CD4-positive, alpha-beta T cell treated with Interleukin-4 for 1 hour (primary cell): Measurements from ENCODE around the gene ST7.
"Not testable (repeated sequence)": the region's sequence is repeated elsewhere in the genome, so short reads cannot be mapped to it uniquely, and the experiment has no call there.

Experiments
- DNase-seq, 2 donors: peaks; one replicate each; pipeline ENCODE4 v3.0.0-alpha.2; 2020 to 2022

ST7 gene

DNA sequence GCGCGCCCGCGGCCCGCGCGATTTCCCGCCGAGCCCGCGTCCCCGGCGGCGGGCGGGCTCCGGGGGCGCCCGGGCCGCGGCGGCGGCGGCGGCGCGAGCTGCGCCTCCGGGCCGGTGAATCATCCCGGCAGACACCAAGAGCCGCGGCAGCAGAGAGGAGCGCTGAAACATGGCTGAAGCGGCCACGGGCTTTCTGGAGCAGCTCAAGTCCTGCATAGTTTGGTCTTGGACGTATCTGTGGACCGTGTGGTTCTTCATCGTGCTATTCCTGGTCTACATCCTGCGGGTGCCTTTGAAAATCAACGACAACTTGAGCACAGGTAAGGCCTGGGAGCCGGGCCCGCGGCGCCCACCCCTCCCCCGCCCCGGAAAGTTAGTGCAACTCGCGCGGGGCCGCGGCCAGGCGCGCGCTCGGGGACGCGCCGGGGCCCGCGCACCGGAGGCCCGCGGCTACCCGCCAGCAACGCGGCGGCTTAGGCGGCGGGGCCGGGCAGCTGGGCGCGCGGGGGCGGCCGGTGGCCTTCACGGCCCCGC, at the start of gene ST7:
TSS of gene ST7 (plus strand) at position 130 of the 534 bp plus-strand sequence. CDS start at position 170, 40 bp downstream.
- peak; percentile 55 to 70 for DNase-seq

DNA sequence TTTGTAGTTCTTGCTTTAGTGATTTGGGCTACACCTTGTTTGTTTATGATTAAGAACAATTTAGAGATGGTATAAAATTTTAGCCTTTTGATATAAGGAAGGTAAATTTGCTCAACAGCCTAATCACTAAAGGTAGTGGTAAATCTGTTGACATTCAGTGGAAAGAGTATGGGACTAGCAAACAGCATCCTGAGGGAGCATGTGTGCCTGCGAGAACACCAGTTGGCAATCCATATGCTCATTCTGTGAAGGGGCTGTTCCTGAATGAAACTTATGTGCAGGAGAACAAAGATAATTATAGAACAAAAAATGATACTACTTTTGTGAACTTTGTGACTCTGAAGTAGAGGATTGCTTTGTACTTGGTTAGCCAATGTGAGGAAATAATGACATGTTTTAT, 46.9 kb upstream of the ST7 start:
- no peak for DNase-seq

GRCh38 chr7:116910383-116910782, 42.9 kb upstream of the ST7 start:
- no peak for DNase-seq

DNA sequence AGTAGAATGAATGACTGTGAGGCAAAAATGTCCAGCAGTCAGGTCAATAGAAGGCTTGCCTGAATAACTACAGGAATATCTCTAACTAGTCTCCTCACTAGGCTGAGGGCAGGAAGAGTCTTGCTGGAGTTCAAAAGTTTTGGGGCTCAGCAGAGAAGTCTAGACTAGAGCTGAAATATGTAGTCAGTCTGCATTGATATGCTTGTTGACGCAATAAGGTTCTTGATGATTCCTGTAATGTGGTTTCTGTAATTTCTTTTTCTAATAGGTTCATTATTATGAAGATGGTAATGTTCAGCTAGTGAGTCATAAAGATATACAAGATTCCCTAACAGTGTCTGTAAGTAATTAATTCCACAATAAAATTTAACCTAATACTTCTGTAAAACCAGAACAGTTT, 41.5 kb upstream of the ST7 start:
- DNase-seq: no peak

DNA sequence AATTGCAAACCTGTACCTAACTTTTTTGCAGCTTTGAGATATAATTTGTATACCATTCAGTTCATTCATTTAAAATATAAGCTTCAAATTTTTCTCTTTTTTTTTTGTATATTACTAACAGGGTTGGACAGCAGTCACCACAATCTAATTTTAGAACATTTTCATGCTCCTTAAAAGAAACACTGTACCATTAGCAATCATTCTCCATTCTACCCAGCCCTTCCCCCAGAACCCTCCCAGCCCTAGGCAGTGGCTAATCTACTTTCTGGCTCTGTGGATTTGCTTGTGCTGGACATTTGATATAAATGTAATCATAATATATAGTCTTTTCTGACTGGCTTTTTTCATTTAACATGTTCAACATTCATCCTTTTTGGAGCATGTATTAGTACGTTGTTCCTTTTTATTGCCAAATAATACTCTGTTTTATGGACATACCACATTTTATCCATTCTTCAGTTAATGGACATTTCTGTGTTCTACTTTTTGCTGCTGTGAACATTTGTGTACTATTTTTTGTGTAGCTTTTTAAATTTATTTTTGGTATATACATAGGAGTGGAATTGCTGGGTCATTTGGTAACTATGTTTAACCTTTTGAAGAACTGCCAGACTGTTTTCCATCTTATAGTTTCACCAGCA, 40.9 kb upstream of the ST7 start:
- DNase-seq: no peak

- DNase-seq: no peak
Observed at GRCh38 chr7:116918704-116919103, 34.6 kb upstream of the ST7 start.

DNA sequence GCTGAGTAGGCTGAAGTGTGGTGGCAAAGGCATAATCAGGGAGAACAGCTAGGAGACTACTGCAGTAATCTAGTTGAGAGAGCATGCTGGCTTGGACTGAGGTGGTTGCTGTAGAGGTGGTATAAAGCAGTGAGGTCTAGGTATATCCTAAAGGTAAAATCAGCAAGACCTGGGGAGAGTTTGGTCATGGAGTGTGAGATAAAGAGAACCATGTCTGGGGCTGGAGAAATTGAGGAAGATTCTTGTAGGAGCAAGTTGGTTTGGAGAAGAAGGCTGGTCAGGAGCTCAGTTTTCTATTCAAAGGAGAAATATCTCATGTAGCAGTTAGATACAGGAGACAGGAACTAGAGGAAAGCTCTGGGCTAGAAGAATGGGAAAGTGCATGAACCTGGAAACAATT, 32.9 kb upstream of the ST7 start:
- DNase-seq: no peak

GRCh38 chr7:116922545-116922944, 30.8 kb upstream of the ST7 start:
- no peak for DNase-seq

DNA sequence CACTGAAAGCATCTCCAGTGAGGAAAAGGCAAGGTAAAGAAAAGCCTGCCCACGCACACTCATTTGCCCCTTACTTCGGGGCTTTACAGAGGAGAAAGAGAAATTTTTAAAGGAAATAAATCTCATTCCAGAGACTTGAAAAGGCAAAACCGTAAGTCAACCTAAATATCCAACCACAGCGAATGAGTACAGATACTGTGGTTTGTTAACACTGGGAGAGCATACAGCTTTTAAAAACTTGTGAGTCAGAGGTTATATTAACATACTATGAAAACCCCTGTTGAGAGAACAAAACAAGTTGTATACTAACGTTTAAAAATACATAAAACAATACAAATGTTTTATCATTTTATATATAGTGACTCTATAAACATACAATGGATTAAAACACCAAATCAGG, 28.6 kb upstream of the ST7 start:
- DNase-seq: no peak

- DNase-seq: no peak
Observed at GRCh38 chr7:116929021-116929420, 24.3 kb upstream of the ST7 start.

DNA sequence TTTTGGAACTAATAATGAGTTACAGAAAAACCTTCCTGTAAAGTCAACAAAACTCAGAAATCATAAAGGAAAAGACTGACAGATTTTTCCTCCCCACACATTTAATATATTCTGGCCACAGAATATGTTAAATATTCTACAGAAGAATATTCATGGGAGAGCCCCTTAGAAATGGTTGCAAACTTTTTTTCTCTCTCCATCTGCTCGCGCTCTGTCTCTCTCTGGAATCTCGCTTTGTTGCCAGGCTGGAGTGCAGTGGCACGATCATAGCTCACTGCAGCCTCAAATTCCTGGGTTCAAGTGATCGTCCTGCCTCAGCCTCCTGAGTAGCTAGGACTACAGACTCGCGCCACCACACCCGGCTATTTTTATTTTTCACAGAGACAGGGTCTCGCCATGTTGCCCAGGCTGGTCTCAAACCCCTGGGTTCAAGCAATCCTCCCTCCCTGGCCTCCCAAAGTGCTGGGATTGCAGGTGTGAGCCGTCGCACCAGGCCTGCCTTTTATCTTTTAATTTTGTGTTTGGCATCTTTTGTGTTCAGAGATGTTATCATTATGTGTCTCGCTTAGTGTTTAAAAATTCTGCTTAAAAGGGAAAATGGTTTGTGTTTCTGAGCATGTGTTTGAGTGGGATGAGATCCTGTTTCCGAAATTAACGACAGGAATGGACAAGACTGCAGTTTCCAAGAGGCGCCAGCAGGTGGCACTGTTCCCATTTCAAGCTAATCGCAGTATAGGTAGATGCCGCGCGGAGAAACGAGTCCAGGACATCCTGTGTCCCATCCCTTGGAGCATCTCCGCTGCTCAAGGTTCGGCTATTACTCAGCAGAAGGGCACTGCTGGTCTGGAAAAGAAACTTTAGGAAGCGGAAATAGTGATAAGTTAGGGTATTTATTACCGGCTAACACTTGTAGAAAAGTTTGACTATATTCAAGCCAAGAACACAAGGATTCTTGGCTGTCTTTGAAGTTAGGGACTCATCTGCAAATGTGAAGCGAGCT, 23.1 kb upstream of the ST7 start:
- peak; percentile 70 to 71 for DNase-seq

DNA sequence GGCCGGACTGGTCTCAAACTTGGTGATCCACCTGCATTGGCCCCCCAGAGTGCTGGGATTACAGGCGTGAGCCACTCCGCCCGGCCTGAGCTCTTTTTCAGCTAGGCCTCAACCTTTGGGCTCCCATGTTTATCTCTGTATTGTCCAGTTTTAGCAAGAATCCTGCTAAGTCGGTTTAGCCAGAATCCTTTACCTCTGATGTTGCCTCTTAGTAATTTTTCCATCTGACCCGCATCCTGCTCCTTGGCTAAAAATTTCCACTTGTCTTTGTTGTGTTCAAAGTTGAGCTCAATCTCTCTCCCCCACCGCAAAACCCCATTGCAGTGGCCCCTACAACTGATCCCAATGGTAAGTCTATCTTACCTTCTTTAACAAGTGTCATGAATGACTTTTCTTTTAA, 20.7 kb upstream of the ST7 start:
- DNase-seq: no peak

GRCh38 chr7:116933465-116933864, 19.8 kb upstream of the ST7 start:
- DNase-seq: no peak

GRCh38 chr7:116934580-116934979, 18.7 kb upstream of the ST7 start:
- DNase-seq: no peak

DNA sequence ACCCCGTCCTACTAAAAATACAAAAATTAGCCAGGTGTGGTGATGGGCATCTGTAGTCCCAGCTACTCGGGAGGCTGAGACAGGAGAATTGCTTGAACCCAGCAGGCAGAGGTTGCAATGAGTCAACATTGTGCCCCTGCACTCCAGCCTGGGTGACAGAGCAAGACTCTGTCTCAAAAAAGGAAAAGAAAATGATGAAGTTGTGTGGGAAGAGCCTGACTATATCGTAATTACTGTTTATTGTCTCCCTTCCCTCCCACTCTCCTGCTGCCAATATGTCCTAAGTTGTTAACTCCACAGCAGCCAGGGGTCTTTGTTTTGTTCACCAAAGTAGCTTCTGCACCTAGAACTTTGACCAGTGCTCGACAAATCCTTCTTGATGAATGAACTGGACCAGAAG, 16.5 kb upstream of the ST7 start:
- DNase-seq: not testable (repeated sequence)

DNA sequence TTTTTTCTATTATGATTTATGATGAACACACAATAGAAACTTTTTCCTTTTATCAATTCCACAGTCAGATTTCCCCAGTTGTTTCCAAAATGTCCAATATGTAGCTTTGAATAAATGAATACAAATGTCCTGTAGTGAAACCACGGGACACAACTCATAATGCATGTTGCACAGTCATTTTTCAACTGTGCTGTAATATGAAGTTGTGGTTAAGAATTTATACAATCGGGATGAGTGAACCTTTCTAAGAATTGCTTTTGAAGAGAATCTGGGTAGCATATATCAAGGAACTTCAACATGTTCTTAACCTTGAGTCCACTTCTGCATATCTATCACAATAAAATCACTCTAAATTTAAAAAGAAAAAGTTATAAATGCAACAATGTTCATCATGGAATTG, 14.6 kb upstream of the ST7 start:
- no peak for DNase-seq

DNA sequence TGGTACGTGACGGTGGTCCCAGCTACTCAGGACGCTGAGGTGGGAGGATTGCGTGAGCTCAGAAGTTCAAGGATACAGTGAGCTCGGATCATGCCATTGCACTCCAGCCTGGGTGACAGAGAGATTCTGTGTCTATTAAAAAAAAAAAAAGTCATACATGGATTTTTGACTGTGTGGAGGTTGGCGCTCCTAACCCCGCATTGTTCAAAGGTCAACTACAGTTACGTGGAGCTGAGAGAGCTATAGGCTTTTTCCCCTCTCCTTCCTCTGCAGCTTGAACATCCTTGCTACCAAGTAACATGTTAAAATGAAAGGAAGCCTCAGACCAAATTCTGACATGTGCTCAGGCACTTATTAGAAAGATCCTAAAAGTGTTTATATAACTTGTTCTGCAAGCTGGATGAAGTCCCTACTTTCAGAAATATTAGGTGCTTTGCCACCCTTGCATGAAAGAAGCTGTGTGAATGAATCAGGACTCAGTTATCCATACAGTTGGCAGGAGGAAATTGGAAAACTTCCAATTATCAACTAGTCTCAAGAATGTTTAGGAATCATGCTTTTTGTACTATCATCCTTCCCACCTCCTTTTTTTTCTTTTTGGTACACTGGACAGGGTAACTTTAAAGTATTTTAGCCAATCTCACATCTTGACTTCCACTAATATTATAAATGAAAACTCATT, 12.5 kb upstream of the ST7 start:
- DNase-seq: no peak

GRCh38 chr7:116942504-116942903, 10.8 kb upstream of the ST7 start:
- DNase-seq: no peak

GRCh38 chr7:116948934-116949333, 4.4 kb upstream of the ST7 start:
- no peak for DNase-seq

- no peak for DNase-seq
Observed at GRCh38 chr7:116949941-116950801, 3.1 kb upstream of the ST7 start.

DNA sequence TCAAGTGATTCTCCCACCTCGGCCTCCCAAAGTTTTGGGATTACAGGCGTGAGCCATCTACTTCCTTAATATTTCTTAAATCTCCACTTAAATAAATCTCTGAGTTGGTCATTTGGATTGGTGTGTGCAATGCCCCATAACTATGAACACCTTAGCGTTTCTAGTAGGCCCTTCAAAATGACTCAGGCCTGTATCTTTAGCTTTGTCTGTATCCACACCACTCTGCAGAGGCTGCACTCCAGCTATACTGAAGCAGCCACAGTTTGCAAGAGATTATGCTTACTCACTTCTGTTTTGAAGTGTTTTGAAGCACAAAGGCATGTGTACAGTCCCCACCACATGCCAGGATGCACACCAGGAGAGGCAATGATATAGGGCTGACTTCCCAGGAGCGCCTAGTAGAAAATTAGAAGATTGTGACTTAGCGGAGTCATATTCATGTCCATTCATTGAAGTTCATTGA, 2.4 kb upstream of the ST7 start:
- DNase-seq: no peak
